Heart left ventricle (tissue), 16 donors: Measurements from ENCODE around the gene TMEM238. TPM values are rescaled to one million over a fixed set of nuclear protein-coding genes. Genes with fewer than 3 reads are reported as not detected.

Experiments used
- ATAC-seq, 4 donors: fragments of 200-7000 bp; cut with Tn5 transposase; one replicate each; pipeline ENCODE4 v1.9.1; 2020 to 2022; ENCODE audit warnings: moderate library complexity in 4 of 4, mild to moderate bottlenecking in 3 of 4, moderate number of reproducible peaks in 1 of 4
- DNase-seq, 5 donors: peaks; one replicate each; pipeline ENCODE4 v3.0.0-alpha.2; 2020
- H3K27ac ChIP-seq, 12 donors: fragments of 200-600 bp; sonication (generic) in 4 of 12; one replicate each; pipeline versions ENCODE4 v1.5.0 to v1.8.0; 2016 to 2022; ENCODE audit warnings: mild to moderate bottlenecking in 2 of 12
- H3K27me3 ChIP-seq, 9 donors: fragments of 200-600 bp; sonication (generic) in 2 of 9; one replicate each; pipeline versions ENCODE4 v1.5.1 to v1.8.0; 2016 to 2022; ENCODE audit warnings: mild to moderate bottlenecking in 3 of 9
- H3K36me3 ChIP-seq, 9 donors: fragments of 200-600 bp; sonication (generic) in 2 of 9; one replicate each; pipeline versions ENCODE4 v1.5.0 to v1.8.0; 2018 to 2022; ENCODE audit warnings: mild to moderate bottlenecking in 2 of 9
- H3K4me1 ChIP-seq, 12 donors: fragments of 200-600 bp; sonication (generic) in 4 of 12; one replicate each; pipeline versions ENCODE4 v1.5.0 to v1.8.0; 2016 to 2022; ENCODE audit warnings: mild to moderate bottlenecking in 3 of 12
- H3K4me3 ChIP-seq, 12 donors: fragments of 200-600 bp; sonication (generic) in 4 of 12; one replicate each; pipeline versions ENCODE4 v1.5.0 to v1.8.0; 2017 to 2022; ENCODE audit warnings: mild to moderate bottlenecking in 9 of 12, moderate library complexity in 4 of 12
- H3K9me3 ChIP-seq, 12 donors: fragments of 200-600 bp; sonication (generic) in 4 of 12; one replicate each; pipeline versions ENCODE4 v1.5.0 to v1.8.0; 2016 to 2022; ENCODE audit warnings: mild to moderate bottlenecking in 1 of 12
- CTCF ChIP-seq, 12 donors: fragments of 200-600 bp; sonication (generic) in 4 of 12; IDR thresholded peaks; one replicate each; pipeline versions ENCODE4 v1.5.0 to v1.8.0; 2018 to 2022; ENCODE audit warnings: antibody characterized with exemption in 12 of 12, mild to moderate bottlenecking in 5 of 12
- POLR2A ChIP-seq, 2 donors: fragments of 450-650 bp; IDR thresholded peaks; one replicate each; pipeline ENCODE4 v1.6.1; 2017; ENCODE audit warnings: antibody characterized with exemption in 2 of 2, mild to moderate bottlenecking in 2 of 2, moderate library complexity in 2 of 2
- WGBS, 4 donors: extraction: QIAGEN DNeasy Blood & Tissue Kit in 2 of 4; methylation state at CpG; one replicate each; pipeline versions ENCODE4 v1.1.5 to v1.1.7; 2013 to 2018; 5-methylcytosine and 5-hydroxymethylcytosine counted together
- intact Hi-C, 10 donors: fragments of 100-400 bp; cut with DNase I; formaldehyde crosslinking; loops; one replicate each; pipeline versions ENCODE4 v1.11.1 to v1.14.2; 2022
- polyA plus RNA-seq, 2 donors: library from polyadenylated mRNA; stranded (reverse); fragments of 200-250 nt; gene quantifications; one replicate each; pipeline ENCODE4 v1.2.3, GENCODE V29; 2013
- total RNA-seq, 9 donors: library from RNA; depleted of rRNA in 2 of 9; stranded (reverse); fragments of >200 nt in 2 of 9; fragmentation: NEBNext Ultra II Directional in 3 of 9; extraction: Animal tissue kit (Norgen Biotek cat#: 25700) in 3 of 9; gene quantifications; one replicate each; pipeline versions ENCODE4 v1.1.0 to v1.2.4, GENCODE V29; 2016 to 2023
- donor health status: ischemic (EF 13 %, LVEDD 7.1; RV severe dilation, severe dysfunction).
- donor health status: healthy with polysubstance abuse.
- donor health status: DM: no; HTN: yes; CAD: no.
- donor health status: DM: no; HTN: no; CAD: no.
- donor health status: ischemic (EF 25% LVEDD 6.9; RV normal size, moderate dysfunction).
- donor health status: ischemic (EF 25% LVEDD 5.7; RV mildly dilated, moderate dysfunction).
- donor health status: healthy.
- donor health status: DM: yes; HTN: yes; CAD: no.
- donor health status: ischemic (EF 35%, LVEDD 5.7; RV mildly dilated, moderate dysfunction).
- donor health status: nonischemic (EF 11% LVEDD 7.7; RV severe dilation, severe dysfunction).
- donor health status: DM: yes; HTN: yes; CAD: no.
- donor health status: PGD.
- donor health status: ischemic (EF 29% LVEDD 5.4; RV normal size, mild dysfunction).
- donor health status: nonischemic (EF 23%, LVEDD 6.1; RV moderate dilation, normal function).

TMEM238 gene
- total and polyA plus RNA-seq, 11 donors = 0.35 to 2.2 (median 0.56) TPM; not detected in 4

GRCh38 chr19:55353803-55354697, 30.0 kb downstream of the TMEM238 start:
- Histone ChIP-seq H3K27ac (no peak overlapping the region), H3K4me3 (peak overlapping the region in 11 of 12 donors; percentile 13 to 56 (median 35)), H3K4me1 (peaks cover 0 to 19% (median 14%) of the 10 kb centered on the region in 12 donors), H3K9me3 (no peaks in the 10 kb centered on the region), H3K36me3 (no peaks in the 10 kb centered on the region), H3K27me3 (peaks cover 10 to 77% (median 47%) of the 10 kb centered on the region in 9 donors)
- TF ChIP-seq POLR2A (IDR thresholded peaks at IDR 0.05) = no peak
- DNase-seq = peak in 3 of 5 donors; percentile 52 to 67 (median 62)
- 1 to 3% (median 1%) methylated on average over 38 to 72 of the region's 72 CpGs for WGBS, 4 donors
- intact Hi-C loops = no loop called here
- ATAC-seq = peak in 3 of 4 donors; percentile 59 to 92 (median 59)

- Histone ChIP-seq H3K36me3 (no peaks in the 10 kb centered on the region), H3K9me3 (no peaks in the 10 kb centered on the region), H3K27ac (no peak overlapping the region), H3K4me1 (peaks cover 0 to 19% (median 14%) of the 10 kb centered on the region in 12 donors), H3K27me3 (peaks cover 10 to 77% (median 47%) of the 10 kb centered on the region in 9 donors), H3K4me3 (peak overlapping the region in 11 of 12 donors; percentile 13 to 56 (median 35))
- WGBS, 4 donors = 4 to 5% (median 4%) methylated on average over 15 to 24 of the region's 24 CpGs
- ATAC-seq = no peak
- TF ChIP-seq CTCF (IDR thresholded peaks at IDR 0.05) (no peak), POLR2A (IDR thresholded peaks at IDR 0.05) (no peak)
- intact Hi-C loops = no loop called here
- no peak for DNase-seq
Observed at GRCh38 chr19:55353356-55353802, 30.7 kb downstream of the TMEM238 start.

- no peak for ATAC-seq
- no peak for DNase-seq
- Histone ChIP-seq H3K4me3 (no peak overlapping the region), H3K36me3 (no peaks in the 10 kb centered on the region), H3K4me1 (peaks cover 0 to 20% (median 14%) of the 10 kb centered on the region in 12 donors), H3K27ac (no peak overlapping the region), H3K9me3 (no peaks in the 10 kb centered on the region), H3K27me3 (peaks cover 10 to 77% (median 47%) of the 10 kb centered on the region in 9 donors)
- no peak for TF ChIP-seq POLR2A (IDR thresholded peaks at IDR 0.05)
- no peak for TF ChIP-seq CTCF (IDR thresholded peaks at IDR 0.05)
- intact Hi-C loops = no loop called here
- WGBS, 4 donors = 57 to 70% (median 64%) methylated on average over 25 of the region's 25 CpGs
Observed at GRCh38 chr19:55352549-55353145, 31.4 kb downstream of the TMEM238 start.

- no peak overlapping the region for H3K27ac ChIP-seq
- 64 to 77% (median 72%) methylated on average over 6 of the region's 6 CpGs for WGBS, 4 donors
- peaks cover 0 to 5% (median 0%) of the 10 kb centered on the region in 9 donors for H3K36me3 ChIP-seq
- H3K4me1 ChIP-seq = peaks cover 0 to 20% (median 14%) of the 10 kb centered on the region in 12 donors
- TF ChIP-seq CTCF (IDR thresholded peaks at IDR 0.05) (no peak), POLR2A (IDR thresholded peaks at IDR 0.05) (no peak)
- ATAC-seq = no peak
- H3K27me3 ChIP-seq = peaks cover 10 to 75% (median 45%) of the 10 kb centered on the region in 9 donors
- H3K9me3 ChIP-seq = no peaks in the 10 kb centered on the region
- no peak overlapping the region for H3K4me3 ChIP-seq
- DNase-seq = no peak
- intact Hi-C loops = no loop called here
Observed at GRCh38 chr19:55352040-55352439, 32.1 kb downstream of the TMEM238 start.
